Heart right ventricle (tissue), 16 donors: Measurements from ENCODE around the gene DRICH1. TPM values are rescaled to one million over a fixed set of nuclear protein-coding genes. Genes with fewer than 3 reads are reported as not detected.
"Not testable (repeated sequence)": the region's sequence is repeated elsewhere in the genome, so short reads cannot be mapped to it uniquely, and the experiment has no call there.

Experiments
- ATAC-seq, 8 donors: fragments of 200-7000 bp; cut with Tn5 transposase; one replicate each; pipeline ENCODE4 v1.9.1; 2020; ENCODE audit warnings: mild to moderate bottlenecking in 8 of 8, moderate library complexity in 8 of 8, moderate number of reproducible peaks in 1 of 8
- DNase-seq, 2 donors: peaks; one replicate each; pipeline ENCODE4 v3.0.0-alpha.2; 2020
- H3K27ac ChIP-seq, 10 donors: fragments of 200-600 bp; sonication (generic) in 2 of 10; one replicate each; pipeline versions ENCODE4 v1.5.0 to v1.8.0; 2020 to 2022; ENCODE audit warnings: mild to moderate bottlenecking in 3 of 10
- H3K27me3 ChIP-seq, 7 donors: fragments of 200-600 bp; one replicate each; pipeline ENCODE4 v1.8.0; 2021 to 2022; ENCODE audit warnings: mild to moderate bottlenecking in 2 of 7
- H3K36me3 ChIP-seq, 9 donors: fragments of 200-600 bp; sonication (generic) in 1 of 9; one replicate each; pipeline versions ENCODE4 v1.5.0 to v1.8.0; 2020 to 2022; ENCODE audit warnings: mild to moderate bottlenecking in 2 of 9
- H3K4me1 ChIP-seq, 9 donors: fragments of 200-600 bp; sonication (generic) in 1 of 9; one replicate each; pipeline versions ENCODE4 v1.5.0 to v1.8.0; 2020 to 2022; ENCODE audit warnings: mild to moderate bottlenecking in 4 of 9
- H3K4me3 ChIP-seq, 10 donors: fragments of 200-600 bp; sonication (generic) in 2 of 10; one replicate each; pipeline versions ENCODE4 v1.5.0 to v1.8.0; 2020 to 2022; ENCODE audit warnings: mild to moderate bottlenecking in 7 of 10, moderate library complexity in 2 of 10
- H3K9me3 ChIP-seq, 11 donors: fragments of 200-600 bp in 10 of 11; sonication (generic) in 2 of 11; one replicate each; pipeline versions ENCODE4 v1.5.0 to v1.8.0; 2013 to 2022; ENCODE audit warnings: mild to moderate bottlenecking in 2 of 11, control low read depth in 1 of 11, moderate library complexity in 1 of 11
- WGBS, 2 donors: extraction: QIAGEN DNeasy Blood & Tissue Kit; methylation state at CpG; one replicate each; pipeline ENCODE4 v1.1.7; 2013; ENCODE audit warnings: inconsistent platforms in 1 of 2; 5-methylcytosine and 5-hydroxymethylcytosine counted together
- intact Hi-C, 10 donors: fragments of 100-400 bp; cut with DNase I; formaldehyde crosslinking; loops; one replicate each; pipeline versions ENCODE4 v1.11.1 to v1.14.2; 2022
- polyA plus RNA-seq, 2 donors: library from polyadenylated mRNA; stranded (reverse); fragments of 200-250 nt; gene quantifications; one replicate each; pipeline ENCODE4 v1.2.3, GENCODE V29; 2013
- total RNA-seq, 10 donors: library from RNA; stranded (reverse); fragmentation: NEBNext Ultra II Directional in 3 of 10; extraction: Animal tissue kit (Norgen Biotek cat#: 25700) in 3 of 10; gene quantifications; one replicate each; pipeline versions ENCODE4 v1.2.1 to v1.2.4, GENCODE V29; 2021 to 2023
- TF ChIP-seq, protein P1 (sequence below), 9 donors: fragments of 200-600 bp; sonication (generic) in 2 of 9; IDR thresholded peaks; one replicate each; pipeline versions ENCODE4 v1.5.0 to v1.8.0; 2021 to 2022; ENCODE audit warnings: antibody characterized with exemption in 9 of 9, mild to moderate bottlenecking in 5 of 9, moderate library complexity in 1 of 9
- donor health status: Arrhythmogenic right ventricular cardiomyopathy.
- donor health status: ischemic (EF 13 %, LVEDD 7.1; RV severe dilation, severe dysfunction).
- donor health status: healthy with polysubstance abuse.
- donor health status: DM: no; HTN: yes; CAD: no.
- donor health status: DM: no; HTN: no; CAD: no.
- donor health status: ischemic (EF 25% LVEDD 6.9; RV normal size, moderate dysfunction).
- donor health status: ischemic (EF 25% LVEDD 5.7; RV mildly dilated, moderate dysfunction).
- donor health status: healthy.
- donor health status: DM: yes; HTN: yes; CAD: no.
- donor health status: Ischemic cardiomyopathy.
- donor health status: ischemic (EF 35%, LVEDD 5.7; RV mildly dilated, moderate dysfunction).
- donor health status: nonischemic (EF 11% LVEDD 7.7; RV severe dilation, severe dysfunction).
- donor health status: DM: yes; HTN: yes; CAD: no.
- donor health status: PGD.
- donor health status: ischemic (EF 29% LVEDD 5.4; RV normal size, mild dysfunction).
- donor health status: nonischemic (EF 23%, LVEDD 6.1; RV moderate dilation, normal function).

Gene DRICH1
- total and polyA plus RNA-seq, 12 donors, result 0.03 to 0.44 TPM; not detected in 10

- Histone ChIP-seq H3K36me3 (peaks cover 0 to 10% (median 0%) of the 10 kb centered on the region in 9 donors), H3K4me1 (peaks cover 0 to 12% (median 0%) of the 10 kb centered on the region in 9 donors), H3K27me3 (no peaks in the 10 kb centered on the region), H3K4me3 (no peak overlapping the region), H3K9me3 (no peaks in the 10 kb centered on the region), H3K27ac (no peak overlapping the region)
- intact Hi-C loops, result no loop called here
- no peak for DNase-seq
- TF ChIP-seq, protein P1, sequence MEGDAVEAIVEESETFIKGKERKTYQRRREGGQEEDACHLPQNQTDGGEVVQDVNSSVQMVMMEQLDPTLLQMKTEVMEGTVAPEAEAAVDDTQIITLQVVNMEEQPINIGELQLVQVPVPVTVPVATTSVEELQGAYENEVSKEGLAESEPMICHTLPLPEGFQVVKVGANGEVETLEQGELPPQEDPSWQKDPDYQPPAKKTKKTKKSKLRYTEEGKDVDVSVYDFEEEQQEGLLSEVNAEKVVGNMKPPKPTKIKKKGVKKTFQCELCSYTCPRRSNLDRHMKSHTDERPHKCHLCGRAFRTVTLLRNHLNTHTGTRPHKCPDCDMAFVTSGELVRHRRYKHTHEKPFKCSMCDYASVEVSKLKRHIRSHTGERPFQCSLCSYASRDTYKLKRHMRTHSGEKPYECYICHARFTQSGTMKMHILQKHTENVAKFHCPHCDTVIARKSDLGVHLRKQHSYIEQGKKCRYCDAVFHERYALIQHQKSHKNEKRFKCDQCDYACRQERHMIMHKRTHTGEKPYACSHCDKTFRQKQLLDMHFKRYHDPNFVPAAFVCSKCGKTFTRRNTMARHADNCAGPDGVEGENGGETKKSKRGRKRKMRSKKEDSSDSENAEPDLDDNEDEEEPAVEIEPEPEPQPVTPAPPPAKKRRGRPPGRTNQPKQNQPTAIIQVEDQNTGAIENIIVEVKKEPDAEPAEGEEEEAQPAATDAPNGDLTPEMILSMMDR (IDR thresholded peaks at IDR 0.05), result no peak
- no peak for ATAC-seq
- 88 to 90% methylated on average over 7 of the region's 7 CpGs for WGBS, 2 donors
Observed at GRCh38 chr22:23673050-23673620, 41.0 kb upstream of the DRICH1 start.

DNA sequence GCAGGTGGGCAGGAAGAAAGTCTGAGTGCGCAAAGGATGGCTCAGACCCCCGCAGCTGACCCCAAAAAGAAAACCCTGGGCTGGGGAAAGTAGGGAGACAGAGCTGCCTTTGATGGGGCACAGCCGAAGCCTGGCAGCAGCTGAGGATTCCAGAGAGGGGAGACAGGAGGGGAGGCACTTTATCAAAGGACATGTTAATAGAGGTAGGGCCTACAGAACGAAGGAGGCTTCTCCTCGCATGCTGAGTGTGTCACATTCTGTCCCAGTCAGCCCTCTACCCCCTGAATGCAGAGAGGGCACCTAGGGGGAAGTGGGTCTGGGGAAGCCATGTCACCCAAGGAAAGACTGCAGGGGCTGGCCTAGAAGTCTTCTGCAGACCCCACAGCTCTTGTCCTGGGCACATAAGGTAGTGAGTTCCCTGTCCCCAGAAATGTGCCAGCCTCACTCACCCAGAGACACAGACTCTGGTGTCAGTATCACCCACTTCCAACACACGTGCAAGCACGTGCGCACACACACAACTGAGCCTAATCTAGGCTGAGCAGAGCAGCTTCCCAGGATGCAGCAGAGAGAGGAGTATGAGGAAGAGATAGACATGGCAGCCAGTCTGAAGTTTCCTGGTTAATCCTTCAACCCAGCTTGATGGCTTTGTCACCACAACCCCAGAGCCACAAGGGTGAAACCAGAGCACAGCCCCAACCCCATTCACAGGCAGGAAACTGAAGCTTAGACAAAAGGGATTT lies 40.4 kb upstream of the DRICH1 start:
- WGBS, 2 donors, result 86 to 95% methylated on average over 8 of the region's 8 CpGs
- intact Hi-C loops, DNase-seq, H3K36me3 ChIP-seq, H3K27me3 ChIP-seq, H3K9me3 ChIP-seq, ATAC-seq, H3K4me3 ChIP-seq, H3K27ac ChIP-seq: not testable (repeated sequence)
- peaks cover 0 to 12% (median 0%) of the 10 kb centered on the region in 9 donors for H3K4me1 ChIP-seq

DNA sequence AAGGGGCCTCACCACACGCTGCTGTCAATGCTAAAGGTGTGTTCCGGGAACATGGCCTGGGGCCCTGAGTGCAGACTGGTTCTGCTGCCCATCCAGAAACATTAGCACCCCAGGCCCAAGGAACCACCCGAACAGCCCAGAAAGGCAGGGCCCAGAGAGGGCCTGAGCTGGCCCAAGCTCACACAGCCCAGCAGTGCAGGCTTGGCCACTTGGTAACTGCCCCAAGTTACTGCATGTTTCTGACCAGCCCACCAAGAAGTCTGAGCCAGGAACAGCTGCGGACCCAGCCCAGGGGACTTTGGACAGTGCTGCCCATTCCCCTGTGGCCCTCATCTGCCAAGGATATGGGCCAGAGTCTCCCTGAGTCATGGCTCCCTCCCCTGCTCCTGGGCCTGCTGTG lies 39.3 kb upstream of the DRICH1 start:
- ATAC-seq, result peak in 1 of 8 donors; percentile 19
- intact Hi-C loops, result not testable (repeated sequence)
- whole genome bisulfite sequencing, 2 donors, result 100% methylated on average over 2 of the region's 4 CpGs; no CpG with 5 or more reads in 1 of the 2 donors

GRCh38 chr22:23670378-23671295 lies 38.5 kb upstream of the DRICH1 start:
- intact Hi-C loops, result no loop called here
- no peak for DNase-seq
- no peak for ATAC-seq
- H3K27me3 ChIP-seq, result no peaks in the 10 kb centered on the region
- H3K4me3 ChIP-seq, result no peak overlapping the region
- H3K4me1 ChIP-seq, result peaks cover 0 to under 1% (median 0%) of the 10 kb centered on the region in 9 donors
- H3K27ac ChIP-seq, result no peak overlapping the region
- H3K36me3 ChIP-seq, result peaks cover 0 to 10% (median 0%) of the 10 kb centered on the region in 9 donors
- no peaks in the 10 kb centered on the region for H3K9me3 ChIP-seq
- WGBS, 2 donors, result 90 to 91% methylated on average over 16 of the region's 16 CpGs
- TF ChIP-seq, protein P1 (IDR thresholded peaks at IDR 0.05), result no peak

More for the DNA sequence above, 39.3 kb upstream of the DRICH1 start:
- not testable (repeated sequence) for H3K27me3 ChIP-seq, H3K9me3 ChIP-seq, H3K4me1 ChIP-seq, H3K36me3 ChIP-seq, H3K4me3 ChIP-seq, H3K27ac ChIP-seq, DNase-seq

DNA sequence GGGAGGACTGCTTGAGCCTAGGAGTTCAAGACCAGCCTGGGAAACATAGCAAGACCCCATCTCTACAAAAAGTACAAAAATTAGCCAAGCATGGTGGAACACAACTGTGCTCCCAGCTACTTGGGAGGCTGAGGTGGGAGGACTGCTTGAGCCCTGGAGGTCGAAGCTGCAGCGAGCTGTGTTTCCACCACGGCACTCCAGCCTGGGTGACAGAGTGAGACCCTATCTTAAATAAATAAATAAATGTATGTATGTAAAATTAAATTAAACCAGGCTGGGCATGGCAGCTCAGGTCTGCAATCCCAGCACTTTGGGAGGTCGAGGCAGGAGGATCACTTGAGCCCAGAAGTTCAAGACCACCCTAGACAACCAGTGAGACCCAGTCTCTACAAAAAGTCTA lies 28.3 kb upstream of the DRICH1 start:
- ATAC-seq, result not testable (repeated sequence)

More for the DNA sequence above, 28.3 kb upstream of the DRICH1 start:
- H3K36me3 ChIP-seq, result peaks cover 0 to 53% (median 17%) of the 10 kb centered on the region in 9 donors
- H3K4me1 ChIP-seq, H3K27ac ChIP-seq, H3K4me3 ChIP-seq, H3K27me3 ChIP-seq, H3K9me3 ChIP-seq, intact Hi-C loops, DNase-seq: not testable (repeated sequence)
- WGBS, 2 donors, result 96 to 98% methylated on average over 4 of the region's 4 CpGs
